Endothelial cell of umbilical vein (primary cell): ENCODE results near the gene ARMCX6. TPM values are rescaled to one million over a fixed set of nuclear protein-coding genes. Genes with fewer than 3 reads are reported as not detected.
A peak's percentile ranks its signal among the peaks of the same experiment; 100 is the strongest.

Experiments used
- BruUV-seq: library from RNA; stranded (reverse); fragments of 400-500 nt; replicated peaks from 2 replicates; lab custom pipeline; 2021; lab: Mats Ljungman, UMichigan
- CTCF ChIA-PET: fragments of 300-600, 350-600 bp; sonication (Branson Sonifier 250); formaldehyde crosslinking; loops from one replicate; lab custom pipeline; 2021; ENCODE audit warnings: antibody characterized with exemption, inconsistent platforms; lab: Charles Lee
- POLR2A ChIA-PET: fragments of 300-600, 350-600 bp; sonication (Branson Sonifier 250); formaldehyde crosslinking; loops from one replicate; lab custom pipeline; 2021; ENCODE audit warnings: antibody characterized with exemption, inconsistent platforms; lab: Charles Lee
- DNase-seq: peaks from one replicate; pipeline ENCODE4 v3.0.0-alpha.2; 2011; ENCODE audit warnings: low read depth, low spot score
- FAIRE-seq: peaks from 2 replicates; lab custom pipeline; 2011; peaks lifted over from hg19 to GRCh38; lab: Jason Lieb, UNC
- H2AFZ ChIP-seq: 2 replicates; pipeline ENCODE4 v1.6.0; 2012; ENCODE audit warnings: low read depth, low read length, control low read depth, inconsistent platforms
- H3K27ac ChIP-seq: 2 replicates; pipeline ENCODE4 v1.5.1; 2011; ENCODE audit warnings: low read depth, mild to moderate bottlenecking, control low read depth, low read length, moderate library complexity; ENCODE audit not compliant: insufficient read depth
- H3K27me3 ChIP-seq, 2 experiments: 2 replicates each; pipeline versions ENCODE4 v1.6.0 to v1.6.1; 2011; ENCODE audit warnings: low read length in 2 of 2, mixed read lengths in 1 of 2; ENCODE audit not compliant: control insufficient read depth in 2 of 2, insufficient read depth in 2 of 2
- H3K36me3 ChIP-seq, 2 experiments: 2 replicates in 1 of 2; 3 replicates in 1 of 2; pipeline ENCODE4 v1.5.1; 2011; ENCODE audit warnings: low read length in 2 of 2, mild to moderate bottlenecking in 1 of 2, moderate library complexity in 1 of 2; ENCODE audit not compliant: control insufficient read depth in 2 of 2, insufficient read depth in 2 of 2; ENCODE audit errors: extremely low read depth in 1 of 2
- H3K4me1 ChIP-seq: 3 replicates; pipeline ENCODE4 v1.5.1; 2011; ENCODE audit warnings: mild to moderate bottlenecking, low read length; ENCODE audit not compliant: control insufficient read depth, insufficient read depth; ENCODE audit errors: extremely low read depth
- H3K4me2 ChIP-seq: 2 replicates; pipeline ENCODE4 v1.6.1; 2011; ENCODE audit warnings: low read length, control low read depth, mixed read lengths; ENCODE audit not compliant: insufficient read depth
- H3K4me3 ChIP-seq, 3 experiments: fragments of 200-600 bp in 1 of 3; sonication (generic), shearing (Covaris generic) in 1 of 3; replicated peaks in 1 of 3; 2 replicates each; pipeline ENCODE4 v1.5.1; 2011 to 2016; ENCODE audit warnings: control low read depth in 3 of 3, low read length in 3 of 3, mild to moderate bottlenecking in 2 of 3, inconsistent platforms in 1 of 3, low read depth in 1 of 3, moderate library complexity in 1 of 3; ENCODE audit not compliant: insufficient read depth in 1 of 3
- H3K79me2 ChIP-seq: 2 replicates; pipeline ENCODE4 v1.6.0; 2012; ENCODE audit warnings: low read length, inconsistent platforms; ENCODE audit not compliant: control insufficient read depth, insufficient read depth
- H3K9ac ChIP-seq: replicated peaks from 2 replicates; pipeline ENCODE3; 2011; ENCODE audit warnings: low read length, control low read depth; ENCODE audit not compliant: insufficient read depth; ENCODE audit errors: extremely low read depth
- H3K9me1 ChIP-seq: replicated peaks from 3 replicates; pipeline ENCODE4 v1.6.0; 2011; ENCODE audit warnings: mild to moderate bottlenecking, low read length; ENCODE audit not compliant: control insufficient read depth, insufficient read depth; ENCODE audit errors: extremely low read depth
- H3K9me3 ChIP-seq: replicated peaks from 2 replicates; pipeline ENCODE4 v1.5.1; 2012; ENCODE audit warnings: low read length, inconsistent platforms; ENCODE audit not compliant: control insufficient read depth, insufficient read depth
- H4K20me1 ChIP-seq: replicated peaks from 2 replicates; pipeline ENCODE3; 2011; ENCODE audit warnings: mild to moderate bottlenecking, low read length; ENCODE audit not compliant: control insufficient read depth, insufficient read depth; ENCODE audit errors: extremely low read depth
- CTCF ChIP-seq, 2 donors: IDR thresholded peaks; 1 replicate in 1 of 2; 2 replicates in 1 of 2; pipeline ENCODE4 v1.5.1; 2011; ENCODE audit warnings: low read length in 2 of 2, mild to moderate bottlenecking in 2 of 2, moderate library complexity in 2 of 2, control low read depth in 1 of 2, inconsistent platforms in 1 of 2, low read depth in 1 of 2; ENCODE audit not compliant: insufficient read depth in 1 of 2; ENCODE audit errors: extremely low read depth in 1 of 2
- EZH2 ChIP-seq: IDR thresholded peaks from 2 replicates; pipeline ENCODE4 v1.6.1; 2012; ENCODE audit warnings: borderline replicate concordance, low read depth, mild to moderate bottlenecking, moderate library complexity, low read length, inconsistent platforms; ENCODE audit not compliant: severe bottlenecking
- FOS ChIP-seq: IDR thresholded peaks from 2 replicates; pipeline ENCODE4 v1.6.1; 2011; ENCODE audit warnings: mild to moderate bottlenecking, low read length, moderate library complexity, borderline replicate concordance; ENCODE audit not compliant: insufficient read depth
- JUN ChIP-seq: IDR thresholded peaks from 2 replicates; pipeline ENCODE4 v1.6.1; 2011; ENCODE audit warnings: borderline replicate concordance, low read depth; ENCODE audit not compliant: insufficient read length, insufficient read depth
- MAX ChIP-seq: IDR thresholded peaks from 2 replicates; pipeline ENCODE4 v1.6.1; 2011; ENCODE audit not compliant: insufficient read depth, insufficient read length
- MYC ChIP-seq: IDR thresholded peaks from one replicate; pipeline ENCODE4 v1.6.1; 2011; ENCODE audit warnings: mild to moderate bottlenecking, low read depth, low read length
- POLR2A ChIP-seq: IDR thresholded peaks from 2 replicates; pipeline ENCODE4 v1.6.1; 2012; ENCODE audit warnings: low read depth, mild to moderate bottlenecking, control low read depth, low read length
- POLR2AphosphoS5 ChIP-seq: IDR thresholded peaks from 2 replicates; pipeline ENCODE4 v1.6.1; 2012; ENCODE audit warnings: low read depth, mild to moderate bottlenecking, control low read depth, low read length, moderate library complexity; ENCODE audit not compliant: insufficient read depth
- dilution Hi-C: fragments of 300-500 bp; cut with MboI; formaldehyde crosslinking; loops from one replicate; pipeline ENCODE4 v1.15.0; 2019; ENCODE audit warnings: low sequenced_read_pairs; ENCODE audit not compliant: extremely low pct_ligation_motif_present
- intact Hi-C: fragments of 100-400 bp; cut with micrococcal nuclease; formaldehyde crosslinking; loops from one replicate; pipeline ENCODE4 v1.10.0; 2022
- polyA plus RNA-seq, 4 experiments: library from polyadenylated mRNA; depleted of rRNA in 3 of 4; stranded (reverse) in 3 of 4; unstranded in 1 of 4; fragments of >200 nt; gene quantifications; 2 replicates each; pipeline versions ENCODE4 v1.2.1 to v1.2.3, GENCODE V29; 2011 to 2012; ENCODE audit warnings: missing spikeins in 1 of 4
- total RNA-seq: library from RNA; stranded (reverse); gene quantifications from 2 replicates; pipeline ENCODE4 v1.2.3, GENCODE V29; 2021

Gene ARMCX6
- total and polyA plus RNA-seq, 2 donors (not counting 3 experiments of a cell fraction or from before 2014, with no cell fraction given): 71.7 to 98.6 TPM

DNA sequence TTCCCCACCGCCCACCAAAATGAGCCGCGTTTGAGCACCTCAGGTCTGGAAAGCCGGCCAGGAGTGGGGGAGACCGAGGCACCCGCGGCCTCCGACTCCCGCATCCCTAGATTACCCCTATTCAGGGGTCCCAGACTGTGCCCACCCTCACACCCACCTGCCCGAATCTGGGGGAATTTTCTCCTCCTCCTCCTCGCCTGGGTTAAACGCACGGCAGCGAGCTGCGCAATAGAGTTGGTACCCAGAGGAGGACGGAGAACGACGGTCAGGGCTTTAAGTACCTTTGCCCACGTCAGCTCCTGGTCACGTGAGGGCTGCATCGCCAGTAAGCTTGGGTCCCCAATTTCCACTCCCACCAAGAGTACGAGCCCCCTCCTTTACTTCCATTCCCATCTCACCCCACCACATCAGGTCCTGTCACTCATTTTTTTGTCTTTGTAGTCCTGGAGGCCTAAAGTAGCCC lies 41.8 kb upstream of the ARMCX6 start, which contains the start of gene ARMCX2:
Gene ARMCX2, minus strand, starts transcription at position 250 of the 463 bp plus-strand sequence. CDS start 2,262 bp downstream, outside the sequence.
- no peaks in the 10 kb centered on the region for H3K9me1 ChIP-seq
- H4K20me1 ChIP-seq: no peaks in the 10 kb centered on the region
- no peaks in the 10 kb centered on the region for H3K4me1 ChIP-seq
- CTCF ChIA-PET: interaction anchor here (1.2 kb wide), 1 partner anchor 99 kb away, joined by 7 read pairs; no protein-coding TSS in a partner anchor
- H3K36me3 ChIP-seq: peaks cover 0 to 8% of the 10 kb centered on the region in 2 experiments
- TF ChIP-seq POLR2AphosphoS5 (peak; percentile 54), MAX (peak; percentile 79), CTCF (IDR thresholded peaks at IDR 0.05; ENCODE audit: extremely low read depth in 1 of 2, insufficient read depth in 1 of 2, low read depth in 1 of 2, low read length in 2 of 2) (no peak), POLR2A (peak; percentile 81), JUN (no peak), EZH2 (no peak), FOS (no peak), MYC (no peak)
- POLR2A ChIA-PET: interaction anchor here (0.9 to 1.0 kb wide), 2 partner anchors 17 to 98 kb away, joined by 3 to 4 read pairs; no protein-coding TSS in a partner anchor
- H3K4me2 ChIP-seq: peak within 1 kb of the TSS; percentile 82
- no peaks in the 10 kb centered on the region for H3K9me3 ChIP-seq
- FAIRE-seq: peak; percentile 90
- H3K9ac ChIP-seq: peak within 1 kb of the TSS; percentile 51
- peak within 1 kb of the TSS; percentile 91 for H2AFZ ChIP-seq
- H3K27me3 ChIP-seq: peaks cover 0 to 2% of the 10 kb centered on the region in 2 experiments
- dilution Hi-C loops: no loop called here
- BruUV-seq: no TSS peak
- DNase-seq: peak; percentile 61
- H3K4me3 ChIP-seq: peak within 1 kb of the TSS; percentile 71 to 88 (median 87)
- intact Hi-C loops: loop anchor here (1.0 kb wide), 2 partner anchors 23 to 100 kb away; no protein-coding TSS in a partner anchor
- H3K27ac ChIP-seq: peak within 1 kb of the TSS; percentile 18
- H3K79me2 ChIP-seq: peaks cover 2% of the 10 kb centered on the region
